ENCODE results near the gene EHMT1. TPM values are rescaled to one million over a fixed set of nuclear protein-coding genes. Genes with fewer than 3 reads are reported as not detected.

The EHMT1 gene
- polyA plus RNA-seq, 1 donor = 78.7 TPM

DNA sequence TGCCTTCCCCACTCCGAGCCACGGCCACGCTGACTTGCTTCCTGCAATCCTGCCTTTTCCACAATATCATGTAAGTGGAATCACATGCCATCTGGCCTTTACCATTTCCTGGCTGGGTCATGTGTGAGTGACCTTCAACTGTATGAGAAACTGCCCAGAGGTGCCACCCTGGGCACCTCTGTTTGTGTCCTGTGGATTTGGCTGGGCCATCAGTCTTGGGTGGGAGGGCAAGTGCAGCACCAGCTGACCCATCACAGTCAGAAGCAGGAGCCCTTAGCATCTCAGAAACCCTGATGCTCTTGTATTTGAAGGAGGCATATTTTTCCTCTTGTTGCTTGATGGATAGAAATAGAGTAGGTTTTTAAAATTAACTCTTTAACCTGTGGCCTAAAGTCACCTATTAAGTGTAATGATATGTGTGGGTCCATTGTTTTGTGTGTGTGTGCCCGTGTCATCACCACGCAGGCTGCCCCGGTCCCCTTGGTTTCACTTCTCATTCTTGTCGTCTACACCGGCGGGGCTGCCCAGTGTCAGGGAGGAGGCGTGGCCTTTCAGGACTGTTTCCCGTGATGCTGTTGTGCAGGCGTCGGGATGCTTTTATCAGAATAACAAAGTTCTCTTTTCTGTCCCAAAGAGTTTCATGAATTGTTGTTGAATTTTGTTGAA lies 206.7 kb downstream of the EHMT1 start:
- DNase-seq = no peak

DNA sequence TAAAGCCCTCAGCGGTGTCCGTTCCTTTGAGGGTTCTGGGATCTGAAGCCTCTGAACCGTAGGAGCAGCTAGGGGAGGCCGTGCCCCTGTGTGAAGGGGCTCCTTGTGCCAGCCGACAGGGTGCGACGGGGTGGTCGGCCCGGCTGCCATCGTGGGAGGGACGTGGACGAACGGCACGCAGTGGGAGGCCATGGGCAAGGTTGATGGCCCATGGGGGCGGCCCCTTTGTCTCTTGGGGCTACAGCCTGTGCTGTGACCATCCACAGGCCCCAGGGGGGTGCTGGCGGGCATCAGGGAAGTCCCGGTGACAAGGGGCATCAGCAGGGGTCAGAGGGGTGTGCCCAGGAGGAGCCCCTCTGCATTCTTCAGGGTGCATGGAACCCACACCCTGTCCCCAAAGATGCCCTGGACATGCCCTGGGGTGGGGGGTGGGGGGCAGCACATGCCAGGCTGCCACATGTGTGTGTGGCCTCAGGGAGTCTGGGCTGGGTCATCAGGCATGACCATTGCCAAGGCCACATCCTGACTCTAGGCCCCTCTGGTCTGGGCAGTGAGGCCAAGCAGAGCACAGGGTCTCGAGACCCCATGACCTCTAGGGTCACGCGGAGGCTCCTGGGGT lies 209.2 kb downstream of the EHMT1 start:
- no peak for DNase-seq

DNA sequence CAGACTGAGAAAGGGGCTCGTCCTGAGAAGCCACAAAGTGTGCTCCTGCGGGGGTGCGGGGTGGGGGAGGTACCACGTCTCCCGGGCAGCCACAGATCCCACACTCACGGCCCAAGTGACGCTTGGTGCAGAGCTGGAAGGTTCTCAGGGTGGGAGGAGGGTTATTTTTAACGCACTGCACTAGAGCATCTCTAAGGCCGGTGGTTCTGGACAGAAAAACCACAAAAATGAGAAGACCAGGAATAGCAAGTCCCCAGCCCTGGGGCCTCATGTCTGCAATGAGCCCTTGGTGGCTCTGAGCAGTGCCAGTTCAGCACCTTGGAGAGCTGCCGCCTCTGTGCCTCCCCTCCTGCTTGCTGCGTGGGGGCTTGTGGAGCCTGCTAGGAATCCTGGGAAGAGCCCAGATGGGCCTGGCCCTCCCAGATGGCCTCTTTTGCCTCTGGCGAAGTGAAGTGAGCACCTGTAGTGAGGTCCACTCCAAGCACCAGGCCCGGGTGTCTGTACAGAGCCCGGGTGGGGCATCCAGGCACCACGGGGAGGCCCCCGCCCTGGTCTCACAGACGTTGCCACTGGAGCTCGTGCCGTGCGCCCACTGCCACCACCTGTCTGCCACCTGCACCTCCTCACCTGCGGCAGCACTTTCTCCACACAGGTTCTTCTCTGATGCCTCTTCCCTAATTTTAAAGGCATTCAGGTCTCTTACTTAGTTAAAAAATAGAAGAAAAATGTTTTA lies 209.9 kb downstream of the EHMT1 start:
- peak; percentile 48 for DNase-seq

DNA sequence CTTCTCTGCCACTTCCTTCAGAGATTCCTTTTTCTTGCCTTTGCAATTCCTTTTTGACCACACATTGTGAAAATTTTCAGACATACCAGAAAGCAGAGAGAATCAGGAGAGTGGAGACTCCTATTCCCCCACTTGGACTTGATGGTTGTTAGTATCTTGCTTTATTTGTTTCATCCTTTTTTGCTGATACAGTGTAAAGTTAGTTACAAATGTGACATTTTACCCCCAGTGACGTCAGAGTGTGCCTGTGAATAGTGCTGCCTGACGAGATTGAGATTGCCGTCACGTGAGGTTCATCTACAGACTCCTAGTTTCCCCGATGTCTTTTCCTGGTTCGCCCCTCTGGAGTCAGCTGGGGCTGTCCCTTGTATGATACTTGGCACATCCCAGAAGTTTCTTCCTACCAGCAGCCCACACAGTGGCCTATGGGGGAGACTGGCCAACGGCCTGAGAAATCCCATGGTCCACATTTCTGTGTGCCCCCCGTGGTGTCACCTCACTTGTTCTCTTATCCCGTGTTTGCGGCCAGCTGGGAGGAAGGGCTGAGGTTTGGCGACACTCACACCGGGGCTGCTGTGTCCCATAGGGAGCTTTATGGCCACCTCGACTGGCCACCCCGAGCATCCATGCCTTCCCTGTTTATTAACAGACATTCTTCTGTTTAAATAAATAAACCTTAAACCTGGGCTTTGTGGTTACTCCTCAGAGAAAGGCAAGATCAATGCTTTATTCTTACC lies 210.6 kb downstream of the EHMT1 start:
- DNase-seq = no peak

DNA sequence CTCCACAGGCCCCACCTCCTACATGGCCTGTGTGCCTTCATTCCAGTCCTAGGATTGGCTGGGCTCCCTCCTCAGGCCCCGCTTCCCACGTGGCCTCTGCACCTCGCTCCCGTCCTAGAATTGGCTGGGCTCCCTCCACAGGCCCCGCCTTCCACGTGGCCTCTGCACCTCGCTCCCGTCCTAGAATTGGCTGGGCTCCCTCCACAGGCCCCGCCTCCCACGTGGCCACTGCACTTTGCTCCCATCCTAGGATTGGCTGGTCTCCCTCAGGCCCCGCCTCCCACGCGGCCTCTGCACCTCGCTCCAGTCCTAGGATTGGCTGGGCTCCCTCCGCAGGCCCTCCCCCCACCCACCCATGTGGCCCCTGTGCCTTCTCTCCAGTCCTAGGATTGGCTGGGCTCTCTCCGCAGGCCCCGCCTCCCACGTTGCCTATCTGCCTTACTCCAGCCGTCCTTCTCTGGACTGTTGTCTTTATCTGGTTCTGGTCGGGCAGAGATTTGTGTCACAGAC lies 213.4 kb downstream of the EHMT1 start:
- no peak for DNase-seq

DNA sequence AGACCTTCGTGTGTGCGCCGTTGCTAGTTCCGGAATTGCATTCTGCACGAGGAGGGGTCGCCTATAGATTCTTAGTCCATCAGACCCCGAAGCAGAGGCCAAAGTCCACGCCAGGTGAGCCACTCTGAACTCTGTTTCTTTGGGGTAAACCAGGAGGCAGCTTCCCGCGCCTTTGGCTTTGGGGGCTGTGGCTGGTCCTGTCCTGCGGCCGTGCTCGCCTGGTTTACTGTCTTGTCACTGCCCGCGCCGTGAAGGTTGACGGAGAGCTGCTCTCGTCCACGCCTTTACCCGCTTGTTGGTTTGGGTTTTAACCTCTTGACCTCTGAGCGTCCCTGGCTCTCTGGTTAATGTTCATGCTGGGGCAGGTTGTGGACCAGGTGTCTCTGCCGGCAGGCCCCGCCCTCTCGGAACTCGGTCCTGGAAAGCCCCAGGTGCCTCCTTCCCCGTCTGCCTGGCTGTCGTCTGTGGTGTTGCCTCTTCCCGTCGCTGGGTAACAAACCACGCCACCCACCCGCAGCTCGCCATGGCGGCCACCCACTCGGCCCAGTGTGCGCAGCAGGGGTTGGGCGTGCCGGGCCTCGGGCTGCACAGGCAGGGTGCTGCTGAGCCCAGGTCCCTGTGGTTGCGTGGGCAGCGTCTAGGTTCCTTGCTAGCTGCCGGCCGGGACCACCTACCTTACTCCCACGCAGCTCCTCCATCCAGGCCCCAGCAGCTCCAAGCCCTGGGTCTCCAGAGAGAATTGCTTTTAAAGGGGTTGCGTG lies 214.2 kb downstream of the EHMT1 start:
- DNase-seq = no peak

DNA sequence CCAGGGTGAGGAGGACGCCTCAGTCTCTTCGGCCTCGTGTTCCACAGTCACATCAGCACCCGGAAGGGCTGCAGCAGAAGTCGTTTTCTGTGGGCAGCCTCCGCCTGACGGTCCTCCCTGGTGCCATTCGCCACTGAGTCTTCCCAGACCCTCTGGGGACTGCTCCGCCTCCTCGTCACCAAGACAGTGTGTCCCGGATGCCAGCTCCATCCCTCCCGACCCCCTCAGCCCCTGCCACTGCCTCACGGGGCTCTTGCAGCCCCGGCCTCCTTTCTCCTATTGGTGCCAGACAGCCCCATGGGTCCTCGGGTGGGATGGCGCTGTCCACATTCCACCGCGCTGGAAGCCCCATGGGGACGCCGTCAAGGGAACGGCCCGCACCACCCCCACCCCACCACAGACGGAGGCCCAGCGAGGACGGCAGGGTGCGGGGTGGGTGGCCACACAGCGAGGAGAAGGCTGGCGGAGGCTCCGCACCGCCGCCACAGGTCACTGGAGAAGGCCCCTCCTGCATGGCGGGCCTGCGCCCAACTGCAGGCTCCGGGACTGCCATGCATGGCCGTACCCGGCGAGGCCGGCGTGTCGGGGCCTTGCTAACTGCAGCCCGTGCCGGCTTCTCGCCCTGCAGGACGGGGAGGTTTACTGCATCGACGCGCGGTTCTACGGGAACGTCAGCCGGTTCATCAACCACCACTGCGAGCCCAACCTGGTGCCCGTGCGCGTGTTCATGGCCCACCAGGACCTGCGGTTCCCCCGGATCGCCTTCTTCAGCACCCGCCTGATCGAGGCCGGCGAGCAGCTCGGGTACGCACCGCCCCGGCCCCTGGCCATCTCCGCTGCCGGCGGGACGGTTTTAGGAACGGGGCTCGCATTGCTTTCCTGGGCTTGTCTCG lies 215.2 kb downstream of the EHMT1 start:
- no peak for DNase-seq

DNA sequence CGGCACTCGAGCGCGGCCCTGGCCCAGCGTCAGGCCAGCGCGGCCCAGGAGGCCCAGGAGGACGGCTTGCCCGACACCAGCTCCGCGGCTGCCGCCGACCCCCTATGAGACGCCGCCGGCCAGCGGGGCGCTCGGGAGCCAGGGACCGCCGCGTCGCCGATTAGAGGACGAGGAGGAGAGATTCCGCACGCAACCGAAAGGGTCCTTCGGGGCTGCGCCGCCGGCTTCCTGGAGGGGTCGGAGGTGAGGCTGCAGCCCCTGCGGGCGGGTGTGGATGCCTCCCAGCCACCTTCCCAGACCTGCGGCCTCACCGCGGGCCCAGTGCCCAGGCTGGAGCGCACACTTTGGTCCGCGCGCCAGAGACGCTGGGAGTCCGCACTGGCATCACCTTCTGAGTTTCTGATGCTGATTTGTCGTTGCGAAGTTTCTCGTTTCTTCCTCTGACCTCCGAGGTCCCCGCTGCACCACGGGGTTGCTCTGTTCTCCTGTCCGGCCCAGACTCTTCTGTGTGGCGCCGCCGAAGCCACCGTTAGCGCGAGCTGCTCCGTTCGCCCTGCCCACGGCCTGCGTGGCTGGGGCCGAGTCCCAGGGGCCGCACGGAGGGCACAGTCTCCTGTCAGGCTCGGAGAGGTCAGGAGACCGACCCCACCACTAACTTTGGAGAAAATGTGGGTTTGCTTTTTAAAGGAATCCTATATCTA lies 216.2 kb downstream of the EHMT1 start:
- no peak for DNase-seq

DNA sequence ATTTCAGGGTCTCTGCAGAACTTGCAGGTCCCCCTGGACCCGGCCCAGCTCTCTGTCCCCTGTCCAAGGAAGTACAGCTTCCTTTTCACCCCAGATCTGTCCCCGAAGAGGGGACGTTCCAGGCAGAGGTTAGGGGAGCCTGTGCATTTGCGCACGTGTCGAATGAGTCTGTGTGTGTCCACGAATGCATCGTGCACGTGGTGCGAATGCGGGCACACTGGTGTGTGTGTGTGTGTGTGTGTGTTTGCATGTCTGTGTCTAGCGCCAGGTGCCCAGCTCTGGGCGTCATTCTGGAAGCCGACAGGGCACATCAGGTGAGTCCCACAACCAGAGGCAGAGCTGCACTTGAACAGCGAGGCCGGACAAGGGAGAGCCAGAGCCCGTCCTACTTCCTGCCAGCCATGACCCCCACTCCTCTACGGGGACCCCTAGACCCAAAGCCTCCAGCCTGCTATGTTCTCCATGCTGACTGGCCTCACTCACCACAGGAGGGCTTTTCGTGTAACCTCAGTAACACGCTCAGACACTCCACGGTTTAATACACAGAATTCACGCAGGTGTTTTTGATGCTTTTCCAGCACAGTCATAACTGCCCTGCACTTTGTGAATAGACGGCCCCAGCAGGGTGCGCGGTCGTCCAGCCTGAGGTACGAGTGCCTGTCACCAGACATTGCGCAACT lies 217.5 kb downstream of the EHMT1 start:
- no peak for DNase-seq

DNA sequence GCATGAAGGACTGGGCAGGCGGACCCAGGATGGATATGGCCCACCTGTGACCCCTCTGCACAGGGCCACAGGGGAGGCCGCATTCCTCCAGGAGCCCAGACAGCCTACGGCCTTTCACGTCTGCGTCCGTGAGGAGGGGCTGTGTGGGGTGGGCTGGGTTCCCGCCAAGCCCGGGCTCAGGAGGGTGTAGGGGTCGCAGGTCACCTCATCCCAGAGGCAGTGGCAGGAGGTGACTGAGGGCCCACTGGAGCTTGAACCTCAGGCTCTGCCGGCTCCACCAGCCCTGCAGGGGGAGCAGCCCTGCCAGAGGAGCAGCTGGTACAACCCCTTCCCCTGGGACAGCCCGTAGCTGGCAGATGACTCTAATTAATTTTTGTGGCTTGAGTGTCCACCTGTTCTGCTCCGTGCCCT lies 218.0 kb downstream of the EHMT1 start:
- DNase-seq = no peak

DNA sequence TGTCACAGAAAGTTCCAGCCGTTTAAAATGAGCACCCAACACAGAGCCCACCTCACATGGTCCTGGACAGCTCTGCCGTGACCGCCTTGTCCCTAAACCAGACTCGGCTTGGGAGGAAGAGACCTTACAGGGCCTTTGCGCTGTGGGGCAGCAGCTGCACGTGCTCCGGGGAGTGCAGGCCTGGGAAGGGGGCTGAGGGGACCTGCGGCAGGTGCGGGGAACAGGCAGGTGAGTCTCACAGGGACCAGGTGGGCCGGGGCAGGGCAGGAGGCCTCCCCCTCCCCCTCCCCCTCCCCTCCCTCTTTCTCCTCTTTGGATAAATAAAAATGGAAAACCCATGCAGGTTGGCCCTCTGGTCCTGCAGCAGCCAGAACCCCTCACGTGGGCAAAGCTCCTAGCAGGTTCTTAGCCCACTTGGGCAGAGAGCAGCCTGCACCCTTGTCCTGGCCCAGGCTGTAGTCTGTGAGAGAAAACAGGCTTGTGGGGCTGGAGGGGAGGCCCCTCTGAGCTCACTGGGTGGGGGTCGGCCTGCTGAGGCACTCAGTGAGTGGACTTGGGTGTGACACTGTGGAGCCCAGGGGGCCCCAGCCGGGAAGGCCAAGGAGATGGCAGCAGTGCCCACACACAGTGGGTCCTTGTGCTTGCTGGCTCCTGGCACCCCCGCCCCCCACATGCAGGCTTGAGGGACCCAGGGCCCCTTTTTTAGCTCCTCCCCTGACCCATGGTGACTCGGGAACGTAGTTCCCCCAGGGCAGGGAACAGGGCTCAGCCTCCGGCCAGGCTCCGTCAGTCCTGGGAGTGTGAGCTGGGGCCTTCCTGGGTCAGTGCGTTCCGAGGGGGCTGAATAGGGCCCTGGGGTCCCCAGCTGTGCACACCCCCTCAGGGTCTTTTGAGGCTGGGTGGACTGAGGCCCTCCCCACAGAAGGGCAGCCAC lies 218.8 kb downstream of the EHMT1 start:
- DNase-seq = no peak

DNA sequence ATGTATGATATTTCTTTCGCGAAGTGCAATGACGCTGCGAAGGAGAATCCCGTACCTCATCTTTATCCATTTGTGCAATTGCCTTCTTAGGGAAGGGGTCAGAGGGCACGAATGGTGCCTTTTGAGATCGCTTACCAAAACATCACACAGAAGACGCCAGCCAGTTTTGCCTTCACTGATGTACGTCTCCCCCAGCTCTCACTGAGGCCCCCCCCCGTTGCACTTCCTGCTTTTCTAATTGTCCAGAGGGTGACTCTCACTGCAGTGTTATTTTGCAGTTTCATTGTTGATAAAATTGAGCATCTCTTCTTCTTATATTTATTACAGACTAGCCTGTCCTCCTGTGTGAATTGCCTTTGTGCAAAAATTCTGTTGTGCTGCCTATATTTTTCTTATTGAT lies 219.8 kb downstream of the EHMT1 start:
- DNase-seq = no peak

DNA sequence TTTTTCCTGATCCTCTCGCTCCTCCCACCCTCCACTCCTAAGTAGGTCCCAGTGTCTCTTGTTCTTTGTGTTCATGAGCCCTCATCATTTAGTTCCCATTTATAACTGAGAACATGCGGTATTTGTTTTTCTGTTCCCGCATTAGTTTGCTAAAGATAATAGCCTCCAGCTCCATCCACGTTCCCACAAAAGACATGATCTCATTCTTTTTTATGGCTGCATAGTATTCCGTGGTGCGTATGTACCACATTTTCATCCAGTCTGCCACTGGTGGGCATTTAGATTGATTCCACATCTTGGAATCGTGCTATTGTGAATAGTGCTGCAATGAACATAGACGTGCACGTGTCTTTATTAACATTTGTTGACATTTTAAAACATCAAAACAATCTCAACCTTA lies 224.6 kb downstream of the EHMT1 start:
- DNase-seq = no peak

DNA sequence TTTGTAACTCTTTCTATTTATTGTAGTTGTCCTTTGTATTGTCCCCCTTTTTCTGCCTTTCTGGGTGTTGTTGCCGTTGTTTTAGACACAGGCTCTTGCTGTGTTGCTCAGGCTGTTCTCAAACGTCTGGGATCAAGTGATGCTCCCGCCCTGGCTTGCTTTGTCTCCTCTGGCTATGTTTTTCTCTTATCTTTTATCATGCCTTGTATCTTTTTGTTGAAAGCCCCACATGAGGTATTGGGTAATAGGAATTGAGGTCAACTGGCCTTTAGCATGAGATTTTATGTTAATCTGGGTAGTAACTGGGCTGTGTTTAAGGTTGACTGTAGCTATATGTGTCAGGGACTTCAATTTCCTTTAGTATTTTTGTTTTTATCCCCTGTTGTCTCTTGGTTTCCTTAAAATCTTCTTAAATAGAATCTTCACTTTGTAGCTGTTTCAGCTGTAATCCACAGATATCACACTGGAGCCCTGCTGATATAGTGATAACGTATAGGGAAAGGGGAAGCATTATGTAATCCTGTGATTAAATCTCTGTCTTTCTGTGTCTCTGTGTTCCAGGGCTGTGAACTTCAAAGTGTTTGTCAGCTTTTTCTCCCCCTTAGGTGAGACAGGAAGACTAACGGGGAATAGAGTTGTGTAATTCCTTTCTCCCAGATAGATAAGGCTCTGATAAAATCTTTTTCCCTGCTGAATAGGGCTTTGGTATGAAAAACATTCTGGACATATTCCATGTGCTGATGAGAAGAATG lies 232.9 kb downstream of the EHMT1 start:
- no peak for DNase-seq

DNA sequence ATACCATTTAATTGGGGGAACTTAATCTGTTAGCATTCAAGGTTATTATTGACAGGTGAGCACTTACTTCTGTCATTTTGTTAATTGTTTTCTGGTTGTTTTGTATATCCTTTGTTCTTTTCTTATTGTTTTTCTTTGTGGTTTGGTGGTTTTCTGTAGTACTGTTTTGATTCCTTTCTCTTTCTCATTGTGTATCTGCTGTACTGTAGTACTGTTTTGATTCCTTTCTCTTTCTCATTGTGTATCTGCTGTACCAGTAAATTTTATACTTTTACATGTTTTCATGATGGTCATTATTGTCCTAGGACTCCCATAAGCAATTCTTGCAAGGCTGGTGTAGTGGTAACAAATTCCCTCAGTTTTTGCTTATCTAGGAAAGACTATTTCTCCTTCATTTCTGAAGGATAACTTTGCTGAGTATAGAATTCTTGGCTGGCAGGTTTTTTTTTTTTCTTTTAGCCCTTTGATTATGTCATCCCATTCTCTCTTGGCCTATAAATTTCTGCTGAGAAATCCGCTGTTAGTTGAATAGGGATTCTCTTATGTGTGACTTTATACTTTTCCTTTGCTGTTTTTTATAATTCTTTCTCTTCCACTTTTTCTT lies 234.7 kb downstream of the EHMT1 start:
- no peak for DNase-seq

DNA sequence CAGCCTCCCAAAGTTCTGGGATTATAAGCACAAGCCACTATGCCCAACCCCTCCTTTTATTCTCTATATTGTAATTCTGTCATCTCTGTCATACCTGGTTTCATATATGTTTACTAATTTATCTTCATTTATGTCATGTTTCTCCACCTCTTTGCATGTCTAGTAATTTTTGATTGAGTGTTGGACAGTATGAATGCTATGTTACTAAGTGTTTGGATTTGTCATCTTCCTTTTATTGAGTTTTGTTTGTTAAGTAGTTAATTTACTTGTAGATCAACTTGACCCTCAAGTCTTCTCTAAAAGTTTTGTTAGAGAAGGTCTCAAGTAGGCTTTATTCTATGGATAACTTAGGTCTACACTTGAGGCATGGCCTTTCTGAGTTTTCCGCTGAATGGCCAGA lies 241.6 kb downstream of the EHMT1 start:
- DNase-seq = no peak

DNA sequence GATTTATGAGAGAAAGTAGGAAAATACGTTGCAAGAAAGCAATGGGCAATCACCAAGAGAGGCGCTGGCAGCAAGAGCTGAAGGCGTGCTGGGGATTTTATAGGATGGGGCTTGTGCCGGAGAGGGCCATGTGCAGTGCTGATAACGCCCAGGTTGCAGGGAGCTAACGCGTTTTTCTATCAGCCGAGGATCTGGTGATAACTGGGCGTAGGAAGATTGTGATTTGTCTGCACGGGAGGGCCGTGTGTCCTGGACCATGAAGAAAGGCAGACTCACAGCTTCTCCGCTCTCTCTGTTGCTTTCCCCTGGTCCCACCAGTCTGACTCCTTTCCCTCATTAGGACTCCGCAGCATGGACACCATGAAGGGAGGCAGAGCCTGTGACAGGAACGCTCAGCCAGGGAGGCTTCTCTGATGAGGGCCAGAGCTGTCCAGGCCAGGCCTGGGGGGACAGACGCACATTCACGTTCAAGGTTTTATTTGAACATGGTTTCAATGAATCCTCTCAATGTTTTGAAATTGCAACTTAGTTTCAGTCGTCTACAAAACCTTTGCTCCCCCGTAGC lies 246.9 kb downstream of the EHMT1 start:
- no peak for DNase-seq
